CD1c-positive myeloid dendritic cell (primary cell): ENCODE measurements around the gene COPB2.

Source experiments
- DNase-seq: peaks from one replicate; pipeline ENCODE4 v3.0.0-alpha.2; 2016; ENCODE audit errors: extremely low spot score

COPB2 gene

DNA sequence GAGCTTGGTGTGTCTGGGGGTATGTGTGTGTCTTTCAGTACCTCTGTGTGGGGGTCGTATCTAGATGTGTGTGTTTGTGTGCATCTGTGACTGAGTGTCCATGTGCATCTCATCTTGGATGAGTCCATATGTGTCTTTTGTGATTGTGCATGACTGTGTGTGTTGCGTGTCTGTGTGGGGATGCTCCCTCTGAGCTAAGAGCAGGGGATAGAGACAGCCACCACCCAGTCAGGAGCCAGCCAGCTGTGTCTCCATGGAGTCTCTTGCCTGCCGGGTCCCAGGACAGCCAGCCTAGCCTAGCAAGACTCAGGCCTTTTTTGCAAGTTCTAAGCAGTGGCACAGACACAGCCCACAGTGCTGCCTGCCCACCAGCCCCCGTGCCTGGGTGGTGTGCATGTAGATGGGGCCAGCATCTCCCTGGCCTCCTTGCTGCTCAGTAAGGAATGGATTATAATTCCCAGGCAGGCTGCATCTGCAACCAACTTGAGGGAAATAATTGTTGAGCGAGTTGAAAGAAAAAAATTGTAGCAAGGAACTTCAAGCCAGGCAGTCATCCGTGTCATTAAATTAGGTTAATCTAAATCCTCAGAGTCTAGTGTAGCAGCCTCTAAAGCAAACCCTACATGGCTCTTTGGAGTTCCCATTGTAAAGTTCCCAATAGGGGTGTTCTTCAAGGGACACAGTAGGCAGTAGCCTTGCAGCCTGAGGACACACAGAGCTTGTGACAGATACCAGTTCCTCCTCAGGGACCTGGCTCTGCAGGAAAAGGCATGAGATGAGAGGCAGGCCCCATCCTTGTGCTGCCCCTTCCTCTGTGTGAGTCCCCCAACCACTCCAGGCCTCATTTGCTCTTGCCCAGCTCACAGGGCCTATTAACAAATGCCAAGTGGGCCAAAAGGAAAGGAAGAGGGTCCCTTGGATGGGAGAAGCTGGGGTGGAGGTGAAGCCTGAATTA is 81.6 kb downstream of the COPB2 start:
- DNase-seq, result no peak
